Fibroblast of skin of right biceps (primary cell): ENCODE measurements around the gene WDFY3.
A peak's percentile ranks its signal among the peaks of the same experiment; 100 is the strongest.

Source experiments
- DNase-seq: peaks from one replicate; pipeline ENCODE4 v3.0.0-alpha.2; 2013

The WDFY3 gene

DNA sequence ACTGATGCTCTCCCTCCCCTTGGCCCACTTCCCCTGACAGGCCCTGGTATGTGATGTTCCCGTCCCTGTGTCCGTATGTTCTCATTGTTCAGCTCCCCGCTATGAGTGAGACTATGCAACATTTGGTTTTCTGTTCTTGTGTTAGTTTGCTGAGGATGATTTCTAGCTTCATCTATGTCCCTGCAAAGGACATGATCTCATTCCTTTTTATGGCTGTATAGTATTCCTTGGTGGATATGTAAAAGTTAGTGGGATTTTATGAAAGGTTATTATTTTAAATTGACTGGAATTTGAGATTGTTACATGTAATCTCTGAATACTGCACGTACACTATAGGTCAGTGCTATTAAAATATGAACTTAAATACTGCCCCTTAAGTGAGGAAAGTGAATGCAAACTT, 184.0 kb downstream of the WDFY3 start:
- no peak for DNase-seq

DNA sequence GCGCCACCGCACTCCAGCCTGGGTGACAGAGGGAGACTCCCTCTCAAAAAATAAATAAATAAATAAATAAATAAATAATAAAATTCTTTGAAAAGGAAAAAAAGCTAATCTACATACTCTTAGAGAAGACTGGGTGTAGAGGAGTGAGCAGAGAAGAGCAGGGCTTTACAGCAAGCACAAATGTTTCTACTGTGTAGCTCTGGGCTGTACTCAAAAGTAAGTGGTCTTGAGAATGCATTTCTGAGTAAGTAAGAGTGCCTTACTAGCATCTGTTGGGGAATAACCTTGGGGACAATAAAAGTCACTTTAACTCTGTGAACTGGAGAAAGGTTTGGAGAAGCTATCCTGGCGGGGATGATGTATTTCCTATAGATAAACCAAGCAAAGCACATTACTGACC, 185.8 kb downstream of the WDFY3 start:
- no peak for DNase-seq

DNA sequence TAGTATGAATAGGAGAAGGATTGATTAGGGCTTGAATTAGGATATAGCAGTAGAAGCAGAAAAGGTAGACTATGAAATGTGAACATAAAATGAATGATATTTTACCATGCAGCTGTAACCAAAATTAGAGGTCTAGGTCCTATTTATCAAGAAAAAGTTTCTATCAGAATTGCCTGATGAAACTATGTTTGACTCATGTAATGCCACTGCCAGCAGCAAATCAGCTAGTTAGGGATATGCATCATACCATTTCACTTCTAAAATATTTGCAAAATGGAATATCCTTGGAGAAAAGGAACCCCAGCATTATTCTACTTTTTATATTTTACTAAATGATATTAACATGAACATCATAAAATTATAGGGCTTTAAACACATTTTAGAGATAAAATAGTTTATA, 188.4 kb downstream of the WDFY3 start:
- DNase-seq = peak; percentile 17

DNA sequence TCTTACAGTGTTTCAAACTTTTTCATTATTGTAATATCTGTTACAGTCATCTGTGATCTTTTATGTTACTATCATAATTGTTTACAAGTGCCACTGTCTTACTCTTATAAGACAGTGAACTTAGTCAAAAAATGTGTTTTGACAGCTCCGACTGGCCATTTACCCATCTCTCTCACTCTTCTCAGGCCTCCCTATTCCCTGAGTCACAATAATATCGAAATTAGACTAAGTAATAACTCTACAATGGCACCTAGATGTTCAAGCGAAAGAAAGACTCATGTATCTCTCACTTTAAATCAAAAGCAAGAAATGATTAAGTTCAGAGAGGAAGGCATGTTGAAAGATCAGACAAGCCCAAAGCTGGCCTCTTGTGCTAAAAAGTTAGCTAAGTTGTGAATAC, 199.3 kb downstream of the WDFY3 start:
- no peak for DNase-seq

DNA sequence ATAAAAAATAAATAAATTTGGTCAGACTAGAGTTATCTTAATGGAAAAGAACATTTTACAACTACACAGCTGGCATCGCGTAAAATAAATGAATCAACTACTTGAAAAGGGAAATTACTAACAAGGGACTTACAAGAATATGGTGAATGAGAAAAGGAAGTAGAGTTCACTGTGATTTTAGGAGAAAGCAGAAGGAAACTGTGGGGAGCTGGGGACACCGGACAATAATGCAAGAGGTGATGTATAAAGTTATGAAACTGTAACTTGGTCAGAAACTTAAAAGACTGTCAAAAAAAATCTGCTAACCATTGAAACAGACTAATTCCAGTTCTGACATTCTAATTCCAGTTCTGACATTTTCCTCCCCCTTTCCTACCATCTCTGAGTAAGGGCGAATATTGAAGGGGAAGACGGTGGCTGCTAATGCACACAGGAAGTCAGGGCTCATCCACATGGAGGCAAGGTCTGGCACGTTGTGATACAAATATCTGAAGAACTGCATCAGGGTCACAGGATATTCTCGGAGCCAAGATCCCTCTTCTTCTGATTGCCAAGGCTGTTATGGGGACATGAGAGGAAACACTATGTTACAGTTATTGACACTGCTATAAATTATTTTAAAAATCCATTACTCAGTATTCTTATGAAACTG, 213.0 kb downstream of the WDFY3 start:
- DNase-seq = no peak

DNA sequence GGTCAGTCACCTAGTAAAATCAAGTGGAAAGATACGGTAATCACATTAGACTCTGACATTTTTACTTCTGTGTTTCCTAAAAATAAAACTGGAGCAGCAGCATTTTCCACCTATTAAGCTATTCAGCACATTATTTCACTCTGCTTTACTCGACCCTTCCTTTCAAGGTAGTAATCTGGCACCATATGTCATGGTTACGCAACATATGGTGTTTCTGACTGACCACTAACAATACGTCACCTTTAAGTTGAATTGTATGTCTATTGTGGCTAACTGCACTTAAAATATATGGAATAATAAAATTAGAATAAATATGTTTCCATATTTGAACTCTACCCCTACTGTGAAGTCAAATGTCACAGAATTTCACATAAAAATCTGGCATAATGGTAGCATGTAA, 214.8 kb downstream of the WDFY3 start:
- no peak for DNase-seq

DNA sequence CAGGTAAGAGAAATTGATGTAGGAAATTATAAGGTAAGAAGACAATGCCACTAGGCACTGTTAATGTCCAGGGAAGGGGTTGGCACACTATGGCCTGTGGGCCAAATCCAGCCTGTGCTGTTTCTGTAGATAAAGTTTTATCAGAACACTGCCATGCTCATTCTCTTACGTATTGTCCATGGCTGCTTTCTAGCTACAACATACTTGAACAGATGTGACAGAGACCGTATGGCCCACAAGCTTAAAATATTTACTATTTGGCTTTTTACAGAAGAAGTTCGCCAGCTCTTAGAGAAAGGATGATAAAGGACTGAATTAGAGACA, 215.6 kb downstream of the WDFY3 start:
- DNase-seq = no peak

DNA sequence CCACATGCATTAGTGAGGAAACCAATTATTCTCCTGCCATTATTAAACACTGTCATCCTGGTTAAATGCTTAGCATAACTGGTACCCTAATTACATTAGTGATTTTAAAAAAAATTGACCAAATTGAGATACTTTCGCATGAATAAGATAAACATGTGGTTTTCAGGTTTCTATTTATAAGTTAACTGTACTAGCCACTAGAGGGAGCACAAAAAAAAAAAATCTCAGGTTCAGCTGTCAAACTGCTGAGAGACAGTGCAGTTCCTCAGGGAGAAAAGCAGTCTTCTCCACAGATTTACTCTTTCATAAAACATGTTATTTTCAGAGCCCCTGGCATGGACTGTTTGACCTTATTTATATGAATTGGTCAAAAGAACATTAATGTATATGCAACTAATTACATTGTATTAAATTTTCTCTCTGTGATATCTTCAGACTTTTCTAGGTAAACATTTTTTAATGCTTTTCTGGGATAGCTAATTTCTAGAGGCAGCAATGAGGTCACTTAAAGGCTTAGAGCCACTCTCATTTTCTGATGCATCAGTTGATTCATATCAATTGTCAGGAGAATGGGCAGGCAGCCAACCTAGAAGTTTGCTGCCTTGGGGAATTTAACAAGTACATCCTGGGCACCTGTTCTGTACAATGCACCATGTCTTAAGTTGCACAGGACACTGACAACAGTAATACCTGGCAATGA, 216.1 kb downstream of the WDFY3 start:
- peak; percentile 38 for DNase-seq

DNA sequence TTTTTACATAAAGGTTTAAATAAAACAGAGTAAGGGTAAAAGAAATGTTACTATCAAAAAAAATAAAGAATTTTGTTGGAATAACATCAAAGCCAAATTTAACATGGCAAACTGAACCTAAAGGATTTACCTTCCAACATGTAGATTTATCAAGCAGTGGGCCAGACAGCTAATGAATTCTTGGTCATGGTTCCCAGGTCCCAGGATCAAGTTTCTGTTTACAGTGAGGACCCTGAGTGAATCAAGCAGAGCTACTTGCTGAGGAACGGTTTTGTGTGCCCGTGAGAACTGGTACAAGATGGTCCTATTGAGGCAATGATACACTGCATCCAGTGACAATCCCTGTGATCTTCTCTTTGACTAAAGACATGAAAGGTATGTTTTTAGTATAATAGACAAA, 226.4 kb downstream of the WDFY3 start:
- no peak for DNase-seq

DNA sequence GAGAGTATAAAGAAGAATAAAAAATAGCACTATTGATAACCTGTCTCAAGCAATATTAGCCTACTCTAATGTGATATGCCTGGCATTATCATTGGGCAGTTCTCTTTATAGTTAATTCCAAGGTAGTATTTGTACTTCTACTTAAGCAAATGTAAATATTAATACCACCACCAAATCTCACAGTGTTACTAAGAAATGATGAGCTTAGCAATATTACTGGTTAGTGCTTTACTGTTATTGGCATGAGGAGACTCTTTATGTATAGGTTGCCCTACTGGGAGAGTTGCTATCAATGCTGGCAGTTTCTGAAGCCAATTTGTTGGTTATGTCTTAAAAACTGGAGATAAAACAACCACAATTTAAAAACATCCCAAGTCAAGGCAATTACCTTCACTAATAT, 227.9 kb downstream of the WDFY3 start:
- DNase-seq = no peak

DNA sequence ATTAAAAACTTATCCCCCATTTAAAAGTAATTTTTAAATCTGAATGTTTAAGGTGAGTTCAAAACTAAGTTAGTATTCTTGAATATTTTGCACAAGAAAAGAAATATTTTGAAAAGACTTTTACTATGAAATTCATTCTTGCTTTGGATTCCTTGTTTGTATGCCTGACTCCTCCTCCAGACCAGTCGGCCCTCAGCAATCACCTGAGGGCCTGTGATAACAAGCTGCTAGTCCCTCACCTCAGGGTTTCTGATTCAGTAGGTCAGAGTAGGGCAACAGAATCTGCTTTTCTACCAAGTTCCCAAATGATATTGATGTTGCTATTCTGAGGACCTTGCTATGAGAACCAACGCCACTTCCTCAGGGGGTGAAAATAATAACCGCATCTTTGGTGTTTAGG, 228.8 kb downstream of the WDFY3 start:
- DNase-seq = no peak

DNA sequence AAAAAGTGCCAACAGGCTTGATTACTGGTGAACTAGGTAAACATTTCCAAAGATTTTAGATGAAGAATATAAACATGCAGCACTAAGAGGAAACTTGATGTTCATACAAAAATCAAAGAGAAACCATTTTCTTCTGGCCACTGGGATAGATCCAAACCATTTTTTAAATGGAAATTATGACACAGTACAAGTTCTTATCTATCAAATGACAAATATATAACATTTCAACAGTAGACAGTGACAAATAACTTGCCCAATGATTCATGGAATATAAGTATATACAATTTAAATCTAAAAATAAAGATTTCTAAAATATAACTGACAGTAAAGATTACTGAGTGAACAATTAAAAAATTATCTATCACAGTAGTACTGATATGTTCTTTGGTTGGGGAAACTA, 232.5 kb downstream of the WDFY3 start:
- no peak for DNase-seq

DNA sequence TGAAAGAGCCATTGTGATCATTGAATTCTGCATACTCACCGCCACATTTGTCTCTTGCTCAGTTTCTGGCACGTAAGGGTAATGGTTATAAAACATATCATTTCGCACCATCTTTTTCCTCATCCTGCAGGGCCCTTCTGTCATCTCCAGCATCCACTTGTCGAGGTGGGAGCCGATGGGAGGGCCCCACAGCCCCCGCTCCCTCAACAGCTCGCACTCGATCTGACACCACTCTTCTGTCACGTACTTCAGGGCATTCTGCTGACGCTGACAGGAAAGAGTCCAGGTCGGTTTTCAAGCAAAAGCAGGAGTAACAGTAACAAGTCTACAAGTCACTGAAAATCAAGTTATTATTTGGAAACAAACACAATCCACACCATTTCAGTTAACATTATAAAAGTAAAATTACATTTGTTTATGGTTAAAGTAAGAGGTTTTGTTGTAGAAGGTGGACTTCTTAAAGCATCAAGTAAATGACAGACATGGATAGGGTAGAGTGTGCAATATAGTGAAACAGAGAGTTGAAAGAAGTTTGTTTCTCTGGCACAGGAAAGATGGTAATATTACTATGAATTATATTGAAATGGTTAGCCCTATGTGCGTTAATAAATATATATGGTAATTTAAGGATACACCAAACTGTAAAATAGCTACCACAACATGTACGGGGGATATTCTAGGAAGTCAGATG, 233.0 kb downstream of the WDFY3 start:
- no peak for DNase-seq

DNA sequence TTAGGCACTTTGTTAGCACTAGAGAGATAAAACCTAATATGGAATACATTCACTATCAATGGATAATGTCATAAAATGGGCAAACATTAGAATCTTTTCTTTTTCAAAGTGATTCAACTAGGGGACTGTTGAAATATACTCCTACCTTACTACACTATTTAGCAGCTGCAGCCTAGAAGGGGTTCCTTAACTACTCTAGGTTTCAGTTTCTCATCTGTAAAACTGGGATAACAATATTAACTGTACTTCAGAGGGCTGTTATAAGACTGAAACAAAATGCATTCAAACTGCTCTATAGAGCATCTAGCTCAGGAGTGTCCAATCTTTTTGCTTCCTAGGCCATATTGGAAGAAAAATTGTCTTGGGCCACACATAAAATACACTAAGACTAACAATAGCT, 236.1 kb downstream of the WDFY3 start:
- DNase-seq = no peak

DNA sequence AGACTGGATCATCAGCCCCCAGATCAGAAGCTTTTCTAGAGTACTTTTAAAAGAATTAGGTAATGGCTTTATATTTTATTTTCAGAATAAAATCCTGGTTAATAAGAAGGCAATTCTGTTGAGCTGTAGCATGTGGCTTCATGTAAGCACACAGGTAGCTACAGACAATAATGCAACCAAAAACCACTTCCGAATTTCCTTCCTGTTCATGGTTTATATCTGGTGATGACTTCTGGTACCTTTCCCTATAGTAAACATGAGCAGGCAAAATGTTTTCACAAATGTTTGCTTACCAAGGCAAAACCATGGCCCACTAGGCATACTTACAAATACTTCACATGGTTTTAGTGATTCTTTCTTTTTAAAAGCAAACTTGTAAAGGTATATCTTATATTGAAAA, 239.0 kb downstream of the WDFY3 start:
- DNase-seq = no peak

DNA sequence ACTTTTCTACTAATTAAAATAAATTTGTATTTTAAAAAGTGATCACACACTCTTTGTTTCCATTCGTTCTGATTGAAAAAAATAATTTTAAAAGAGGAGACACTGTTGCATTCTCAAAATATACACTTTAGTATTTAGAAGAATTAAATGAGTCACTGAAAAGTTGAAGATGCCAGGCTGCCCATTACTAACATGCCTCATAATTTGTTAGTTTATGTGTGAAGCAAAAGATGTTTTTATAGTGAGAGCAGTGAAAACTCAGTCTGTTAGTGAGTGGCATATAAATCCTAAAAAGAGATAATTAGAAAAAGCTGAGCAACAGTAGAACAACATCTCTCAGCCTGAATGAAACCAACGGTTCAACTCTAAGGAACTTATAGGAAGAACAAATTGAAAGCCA, 240.1 kb downstream of the WDFY3 start:
- DNase-seq = peak; percentile 28

DNA sequence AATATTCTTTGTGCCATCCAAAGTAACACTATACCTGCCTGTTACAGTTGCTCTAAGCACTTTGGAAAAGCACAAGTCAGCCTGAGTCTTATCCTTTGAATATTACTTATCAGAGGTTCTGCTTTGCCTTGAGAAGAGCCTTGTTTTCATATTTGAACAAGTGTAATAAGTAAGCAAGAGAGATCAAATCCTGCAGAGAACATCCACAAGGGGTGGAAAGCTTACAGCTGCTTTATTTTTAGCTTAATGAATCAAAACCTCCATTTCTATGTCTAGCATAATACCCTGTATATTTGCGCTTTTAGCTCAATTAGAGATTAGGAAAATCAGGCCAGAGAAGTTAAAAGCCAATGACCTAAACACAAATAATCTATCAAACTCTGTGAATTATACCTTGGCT, 243.8 kb downstream of the WDFY3 start:
- DNase-seq = no peak

DNA sequence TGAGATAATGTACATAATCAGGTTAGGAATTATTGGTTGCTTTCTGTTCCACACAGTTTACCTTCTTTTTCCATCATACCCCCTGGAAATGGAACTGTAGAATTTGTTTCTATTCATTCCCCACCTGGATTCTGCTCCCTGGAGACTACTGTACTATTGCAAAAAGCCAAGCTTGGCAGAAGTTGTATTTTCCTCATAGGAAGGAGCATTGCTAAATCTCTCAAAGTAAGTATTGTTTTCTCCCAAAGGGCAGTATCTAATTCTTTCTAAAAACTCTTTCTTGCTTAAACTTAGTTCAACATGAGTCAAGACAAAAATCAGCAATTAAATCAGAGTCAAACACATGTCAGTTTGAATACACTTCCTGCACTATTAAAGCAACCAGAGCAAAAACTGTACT, 247.4 kb downstream of the WDFY3 start:
- no peak for DNase-seq

DNA sequence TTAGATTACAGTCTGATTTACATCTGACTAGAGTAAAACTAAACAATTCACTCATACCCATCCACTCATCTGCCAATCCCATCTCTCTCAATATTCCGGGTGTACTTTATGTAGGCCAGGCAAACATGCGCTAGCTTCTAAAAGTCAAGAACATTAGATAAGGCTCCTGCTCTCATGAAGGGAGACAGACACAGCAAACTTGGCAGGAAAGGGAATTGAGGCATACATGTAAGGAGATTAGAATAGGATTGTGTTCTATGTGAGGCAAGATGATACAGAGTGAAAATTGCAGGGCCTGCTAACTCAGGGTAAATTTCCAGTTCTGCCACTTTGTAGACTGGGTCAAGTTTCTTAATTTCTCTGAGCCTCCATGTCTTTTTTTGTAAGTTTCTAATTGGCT, 247.8 kb downstream of the WDFY3 start:
- no peak for DNase-seq

DNA sequence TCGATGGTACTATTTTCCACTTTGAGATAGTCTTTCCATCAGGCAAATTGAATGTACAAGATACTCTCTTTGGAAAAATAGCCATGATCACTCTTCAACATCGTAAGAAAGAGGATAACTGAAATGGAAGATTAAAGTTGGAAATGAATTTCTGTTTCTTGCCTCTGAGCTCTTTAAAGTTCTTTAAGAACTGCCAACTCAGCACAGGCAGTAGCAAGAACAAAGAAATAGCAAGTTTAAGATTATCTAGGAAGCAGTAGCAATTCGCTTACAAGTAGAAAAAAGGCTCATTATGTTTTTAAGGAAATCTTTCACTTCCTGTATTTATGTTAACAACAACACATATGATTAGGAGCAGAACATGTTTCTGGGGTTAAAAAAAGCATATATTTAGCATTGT, 255.9 kb downstream of the WDFY3 start:
- DNase-seq = no peak

DNA sequence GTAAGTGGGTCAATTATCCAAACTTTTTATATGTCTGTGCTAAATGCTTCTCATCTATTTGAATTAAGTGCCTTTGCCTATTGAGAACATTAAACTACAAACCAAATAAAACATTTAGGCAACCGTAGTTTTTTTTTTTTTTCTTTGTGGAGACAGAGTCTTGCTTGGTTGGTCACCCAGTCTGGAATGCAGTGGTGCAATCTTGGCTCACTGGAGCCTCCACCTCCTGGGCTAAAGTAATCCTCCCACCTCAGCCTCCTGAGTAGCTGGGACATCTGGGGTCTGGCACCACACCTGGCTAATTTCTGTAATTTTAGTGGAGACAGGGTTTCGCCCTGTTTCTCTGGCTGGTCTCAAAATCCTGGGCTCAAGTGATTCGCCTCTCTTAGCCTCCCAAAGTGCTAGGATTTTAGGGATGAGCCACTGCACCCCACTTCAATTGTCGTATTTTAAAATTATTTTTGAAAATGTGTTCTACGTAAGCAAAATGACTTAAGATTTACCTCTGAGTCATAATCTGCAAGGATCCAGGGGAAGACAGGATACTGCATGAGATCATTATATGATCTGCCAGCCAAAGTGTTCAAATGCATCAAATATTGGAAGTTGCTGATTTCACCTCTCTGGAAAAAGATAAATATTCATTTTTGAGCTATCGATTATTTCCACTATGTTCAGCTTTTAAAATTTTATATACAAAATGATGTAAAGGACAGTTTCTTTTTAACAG, 257.9 kb downstream of the WDFY3 start:
- peak; percentile 15 for DNase-seq

DNA sequence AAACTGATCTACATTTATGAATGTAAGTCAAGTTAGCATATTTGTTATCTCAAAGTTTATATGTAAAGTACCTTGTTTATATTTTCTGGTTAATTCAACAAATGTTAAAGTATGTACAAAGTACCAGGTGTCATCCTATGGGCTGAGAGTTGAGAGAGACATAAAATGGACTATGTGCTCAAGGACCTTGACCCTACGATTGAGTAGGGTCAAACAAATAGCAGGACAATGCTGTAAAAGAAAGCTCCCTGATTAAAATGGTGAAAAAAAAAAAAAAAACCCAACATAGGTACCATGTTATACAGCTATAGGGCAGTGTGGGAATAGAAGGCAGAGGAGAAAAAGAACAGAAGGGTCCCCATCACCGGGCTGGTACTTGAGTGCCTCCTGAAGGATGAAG, 260.2 kb downstream of the WDFY3 start:
- no peak for DNase-seq

DNA sequence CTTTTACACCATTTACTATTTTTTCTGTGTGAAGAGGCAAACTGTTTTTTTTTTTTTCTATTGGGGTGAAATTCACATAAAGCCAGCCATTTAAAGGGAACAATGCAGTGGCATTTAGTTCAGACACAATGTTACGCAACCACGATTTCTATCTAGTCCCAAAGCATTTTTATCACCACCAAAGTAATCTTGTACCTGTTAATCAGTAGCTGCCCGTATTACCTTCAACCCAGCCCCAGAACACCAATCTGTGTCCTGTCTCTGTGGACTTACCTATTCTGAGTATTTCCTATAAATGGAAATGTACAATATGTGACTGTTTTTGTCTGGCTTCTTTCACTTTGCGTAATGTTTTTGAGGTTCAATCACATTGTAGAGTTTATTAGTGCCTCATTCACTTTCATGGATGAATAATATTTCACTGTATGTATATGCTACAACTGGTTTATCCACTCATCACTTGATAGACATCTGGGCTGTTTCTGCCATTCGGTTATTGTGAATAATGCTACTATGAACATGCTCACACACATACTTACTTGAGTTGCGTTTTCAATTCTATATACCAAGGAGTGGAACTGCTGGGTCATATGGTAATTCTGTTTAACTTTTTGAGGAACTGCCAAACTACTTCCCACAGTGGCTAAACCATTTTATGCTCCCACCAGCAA, 267.4 kb downstream of the WDFY3 start:
- no peak for DNase-seq
